ENCODE measurements around the gene LPCAT1. TPM values are rescaled to one million over a fixed set of nuclear protein-coding genes. Genes with fewer than 3 reads are reported as not detected.

LPCAT1 gene
- total and polyA plus RNA-seq, 2 experiments from 2014 or later, result 78.0 to 255 TPM

- TF ChIP-seq ZNF462 (CRISPR knock-in tag; IDR thresholded peaks at IDR 0.05) (no peak), NANOG (IDR thresholded peaks at IDR 0.05; ENCODE audit: borderline replicate concordance) (no peak)
These were observed 29.8 kb downstream of the LPCAT1 start (continued) for GRCh38 chr5:1493941-1494340.

- DNase-seq (ENCODE audit: low spot score), result no peak
- H3K4me3 Mint-ChIP-seq, result no peak overlapping the region
- Histone ChIP-seq H3K4me1 (ENCODE audit: insufficient read depth) (no peaks in the 10 kb centered on the region), H3K79me2 (replicated peaks; ENCODE audit: insufficient read depth) (peaks cover 47% of the 10 kb centered on the region), H3K27ac (ENCODE audit: low read depth) (no peak overlapping the region), H3K4me2 (no peak overlapping the region), H2AFZ (no peak overlapping the region), H4K20me1 (replicated peaks; ENCODE audit: insufficient read depth) (peaks cover 39% of the 10 kb centered on the region), H3F3A (replicated peaks; ENCODE audit: low read depth) (peaks cover 10% of the 10 kb centered on the region; the same call in 1 of the 2 replicates), H3K36me3 (ENCODE audit: insufficient read depth) (peaks cover 25% of the 10 kb centered on the region), H3K27me3 (ENCODE audit: insufficient read depth) (no peaks in the 10 kb centered on the region), H3K4me3 (no peak overlapping the region), H3K9me2 (ENCODE audit: insufficient read depth) (no peaks in the 10 kb centered on the region)
- no peak for TF ChIP-seq NANOG (IDR thresholded peaks at IDR 0.05; ENCODE audit: borderline replicate concordance)
- TF ChIP-seq POLR2AphosphoS5 (IDR thresholded peaks at IDR 0.05; ENCODE audit: low read depth), result no peak
- TF ChIP-seq CTCF (conservative IDR thresholded peaks at IDR 0.05; ENCODE audit: low read depth in 2 of 2), result no peak
- TF ChIP-seq EZH2 (IDR thresholded peaks at IDR 0.05; ENCODE audit: low read depth, unreplicated experiment), result no peak
- TF ChIP-seq ZNF331 (CRISPR knock-in tag; IDR thresholded peaks at IDR 0.05; ENCODE audit: low read depth), result no peak
- peaks cover 88% of the 10 kb centered on the region for H3K36me3 Mint-ChIP-seq (ENCODE audit: low read depth)
- no peaks in the 10 kb centered on the region for H3K9me3 Mint-ChIP-seq
- peaks cover 5% of the 10 kb centered on the region; the same call in 2 of the 3 replicates for H3K4me1 Mint-ChIP-seq
- no peak overlapping the region for H3K27ac Mint-ChIP-seq
- H3K27me3 Mint-ChIP-seq (ENCODE audit: insufficient read depth, low read depth, poor library complexity), result peaks cover 22% of the 10 kb centered on the region
- ATAC-seq, result no peak
These were observed 30.3 kb downstream of the LPCAT1 start for GRCh38 chr5:1493413-1493812.

All from GM23338 (cell line).